Limb (tissue), 2 donors: Measurements from ENCODE around the gene TBPL1.

Experiments
- DNase-seq, 2 donors: peaks; one replicate each; pipeline ENCODE4 v3.0.0-alpha.2; 2016; ENCODE audit errors: extremely low spot score in 2 of 2

The TBPL1 gene

DNA sequence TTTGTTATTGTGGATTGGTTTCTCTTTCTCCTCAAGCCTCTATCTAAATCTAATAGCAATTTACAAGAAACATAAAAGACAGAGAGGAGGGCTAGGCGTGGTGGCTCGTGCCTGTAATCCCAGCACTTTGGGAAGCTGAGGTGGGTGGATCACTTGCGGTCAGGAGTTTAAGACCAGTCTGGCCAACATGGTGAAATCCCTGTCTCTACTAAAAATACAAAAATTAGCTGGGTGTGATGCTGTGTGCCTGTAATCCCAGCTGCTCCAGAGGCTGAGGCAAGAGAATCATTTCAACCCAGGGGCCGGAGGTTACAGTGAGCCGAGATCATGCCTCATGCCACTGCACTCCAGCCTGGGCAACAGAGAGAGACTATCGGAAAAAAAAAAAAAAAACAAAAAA, 52.8 kb downstream of the TBPL1 start:
- DNase-seq: no peak

DNA sequence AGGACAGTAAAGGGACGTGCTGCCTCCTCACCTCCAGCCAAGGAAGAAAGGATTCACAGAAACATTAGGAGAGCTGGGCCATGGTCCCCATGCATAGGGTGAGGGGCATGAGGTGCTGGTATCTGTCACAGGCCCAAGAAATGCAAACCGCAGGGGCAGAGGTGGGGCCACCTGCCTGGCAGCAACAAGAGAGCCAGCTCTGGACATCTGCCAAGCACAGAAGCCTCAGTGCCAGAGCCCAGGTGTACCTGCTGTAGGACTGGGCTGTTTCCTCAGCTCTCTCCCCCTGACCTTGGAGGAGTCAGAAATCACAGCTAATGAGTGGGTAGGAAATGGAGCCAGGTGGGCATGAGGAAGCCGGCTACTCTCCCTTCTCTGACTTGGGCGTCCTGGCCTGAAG, 54.1 kb downstream of the TBPL1 start:
- no peak for DNase-seq

DNA sequence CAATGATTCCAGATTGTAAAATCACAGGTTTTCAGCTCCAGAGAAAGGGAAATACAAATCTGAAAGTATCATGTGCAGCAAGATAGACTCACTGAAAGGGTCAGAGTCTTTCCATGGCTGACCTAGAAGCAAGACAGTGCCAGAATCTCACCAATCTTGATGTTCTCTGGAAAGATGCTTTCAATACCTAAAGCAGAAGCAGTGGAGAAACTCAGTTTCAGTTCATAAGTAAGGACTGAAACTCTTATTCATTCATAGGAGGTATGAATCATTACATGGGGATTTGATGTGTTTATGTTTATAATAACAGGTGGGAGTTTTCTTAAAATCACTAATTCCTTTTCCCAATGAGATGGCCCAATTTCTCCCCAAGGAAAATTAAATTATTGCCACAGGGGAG, 56.9 kb downstream of the TBPL1 start:
- DNase-seq: no peak

DNA sequence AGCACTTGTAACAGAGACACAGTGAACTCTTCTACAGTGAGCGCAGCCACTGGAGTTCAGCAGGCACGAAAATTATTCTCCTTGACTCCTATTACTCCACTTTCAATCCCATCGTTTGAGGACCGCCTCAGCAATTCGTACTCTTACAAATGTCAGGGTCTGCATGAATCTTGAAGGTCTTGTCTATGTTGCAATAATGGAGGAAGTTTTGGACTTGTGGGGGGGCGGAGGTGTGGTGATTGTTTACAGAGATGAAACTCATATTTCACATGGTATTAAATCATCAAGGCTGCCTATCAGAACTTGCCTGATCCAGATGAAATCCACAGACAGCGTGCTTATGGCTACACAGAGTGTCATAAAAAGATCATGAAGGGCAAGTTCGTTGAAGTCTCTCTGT, 57.4 kb downstream of the TBPL1 start:
- no peak for DNase-seq

DNA sequence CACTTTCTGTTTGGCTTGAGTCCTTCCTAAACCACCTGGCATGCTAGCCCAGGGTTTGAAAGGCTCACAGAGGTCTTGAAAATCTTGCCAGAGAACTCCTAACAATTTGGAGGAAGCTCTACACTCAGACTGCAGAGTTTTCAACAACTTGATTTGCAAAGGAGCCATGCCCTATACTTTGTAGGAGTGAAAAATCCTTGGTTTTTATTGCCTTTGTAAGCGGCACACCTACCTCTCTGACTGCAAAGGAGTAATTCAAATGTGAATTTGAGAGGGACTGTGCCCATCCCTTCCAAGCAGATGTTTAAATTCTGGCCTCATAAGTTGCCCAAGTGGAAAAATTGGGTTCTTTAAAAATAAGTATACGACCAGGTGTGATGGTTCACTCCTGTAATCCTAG, 58.0 kb downstream of the TBPL1 start:
- no peak for DNase-seq

DNA sequence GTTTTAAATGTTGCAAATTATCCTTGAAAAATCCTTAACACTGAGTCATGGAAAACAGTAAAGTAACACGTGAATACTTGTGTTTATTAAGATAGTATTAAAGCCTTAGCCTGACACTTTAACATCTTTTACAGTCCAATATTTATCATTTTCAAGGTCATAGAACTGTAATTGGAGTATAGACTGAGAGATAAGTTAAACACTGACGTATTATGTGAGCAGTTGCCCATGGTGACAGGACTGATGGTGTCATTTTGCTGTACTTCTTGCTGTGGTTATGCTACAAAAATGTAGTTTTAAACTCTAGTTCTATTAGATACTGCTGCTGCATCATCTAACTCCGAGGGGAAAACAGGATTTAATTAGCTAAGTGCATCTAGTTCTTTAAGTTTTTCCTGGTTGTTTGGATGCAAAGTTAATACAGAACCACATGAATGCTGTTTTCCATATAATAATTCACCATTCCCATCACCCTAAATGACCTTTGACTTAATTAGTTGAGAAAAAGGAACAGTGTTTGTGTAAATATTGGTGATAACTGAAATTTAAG, 61.6 kb downstream of the TBPL1 start:
- DNase-seq: no peak

DNA sequence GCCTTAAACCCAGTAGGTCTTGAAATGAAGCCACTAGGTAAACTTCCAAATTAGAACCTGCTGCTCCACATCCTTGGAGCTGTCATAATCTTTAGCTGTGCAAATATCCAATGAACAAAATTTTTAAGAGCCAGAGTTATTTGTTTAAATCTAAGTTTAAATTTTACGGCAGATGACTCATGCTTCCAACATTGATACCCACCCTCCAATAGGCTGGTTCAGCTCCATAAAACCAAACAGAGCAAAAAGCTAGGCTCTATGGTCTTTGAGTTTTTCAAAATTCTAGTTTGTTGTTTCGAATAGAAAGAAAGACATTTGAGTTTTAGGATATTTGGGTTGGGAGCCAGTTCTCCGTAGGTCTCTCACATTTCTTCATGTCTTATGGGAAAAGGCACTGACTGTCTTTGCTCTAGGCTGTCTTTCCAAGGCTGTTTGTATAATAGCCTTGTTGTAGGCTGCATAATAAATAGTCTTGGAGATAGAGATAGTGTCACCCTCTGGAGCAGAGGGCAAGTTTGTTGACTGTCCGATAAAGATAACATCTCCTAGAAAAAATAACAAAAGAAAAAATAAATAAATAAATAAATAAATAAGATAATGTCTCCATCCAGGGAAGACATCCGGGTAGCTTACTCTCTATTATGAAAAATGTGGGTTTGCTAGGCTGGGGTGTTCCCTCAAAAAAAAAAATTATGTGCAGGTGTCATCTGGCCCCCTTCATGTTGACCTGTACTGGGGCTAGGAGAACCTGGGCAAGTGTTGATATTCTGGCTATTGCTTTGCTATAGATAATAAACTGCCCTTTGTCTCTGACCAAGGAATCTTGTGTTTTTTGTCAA, 62.9 kb downstream of the TBPL1 start:
- no peak for DNase-seq

DNA sequence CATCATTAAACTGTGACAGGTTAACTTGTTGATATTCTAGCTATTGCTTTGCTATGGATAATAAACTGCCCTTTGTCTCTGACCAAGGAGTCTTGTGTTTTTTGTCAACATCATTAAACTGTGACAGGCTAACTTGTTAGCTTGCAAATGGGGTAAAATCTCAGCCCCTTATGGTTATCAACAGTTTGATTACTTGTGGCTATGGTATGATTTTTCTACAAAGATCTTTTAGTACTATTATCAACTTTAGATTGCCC, 63.5 kb downstream of the TBPL1 start:
- no peak for DNase-seq

DNA sequence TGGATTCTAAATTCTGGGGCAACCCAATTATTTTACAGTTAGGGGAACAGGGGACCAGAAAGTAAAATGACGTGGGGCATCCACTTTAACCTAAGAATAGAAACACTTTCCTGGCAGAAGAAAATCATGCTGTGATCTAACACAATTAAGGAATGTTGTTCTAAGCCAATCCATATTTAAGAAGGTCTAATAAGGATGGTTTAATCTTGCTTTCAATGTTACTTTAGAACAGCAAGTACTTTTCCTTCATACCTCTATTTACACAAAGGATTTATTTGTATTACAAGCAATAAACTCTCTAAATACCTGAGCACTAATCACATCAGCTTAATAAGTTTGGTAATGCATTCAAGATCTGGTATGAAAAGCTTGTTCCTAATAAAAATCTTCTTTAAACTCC, 67.0 kb downstream of the TBPL1 start:
- no peak for DNase-seq

DNA sequence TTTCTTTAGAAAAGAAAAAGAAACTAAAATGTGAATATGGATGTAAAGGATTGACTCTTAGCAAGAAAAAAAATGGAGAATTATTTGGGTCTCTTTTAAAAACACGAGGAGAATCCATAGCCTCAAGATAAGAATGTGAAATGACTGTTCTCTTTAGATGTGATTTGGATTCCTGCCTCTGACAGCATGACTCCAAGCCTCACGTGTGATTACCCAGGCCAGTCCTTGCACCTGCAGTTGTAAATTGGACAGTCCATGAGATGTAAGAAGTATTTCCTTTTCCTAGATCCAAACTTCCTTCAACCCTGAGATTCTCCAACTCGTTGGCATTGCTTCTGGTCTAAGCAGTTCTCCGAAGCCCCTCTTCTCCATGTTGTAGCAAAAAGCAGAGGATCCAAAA, 67.5 kb downstream of the TBPL1 start:
- no peak for DNase-seq

DNA sequence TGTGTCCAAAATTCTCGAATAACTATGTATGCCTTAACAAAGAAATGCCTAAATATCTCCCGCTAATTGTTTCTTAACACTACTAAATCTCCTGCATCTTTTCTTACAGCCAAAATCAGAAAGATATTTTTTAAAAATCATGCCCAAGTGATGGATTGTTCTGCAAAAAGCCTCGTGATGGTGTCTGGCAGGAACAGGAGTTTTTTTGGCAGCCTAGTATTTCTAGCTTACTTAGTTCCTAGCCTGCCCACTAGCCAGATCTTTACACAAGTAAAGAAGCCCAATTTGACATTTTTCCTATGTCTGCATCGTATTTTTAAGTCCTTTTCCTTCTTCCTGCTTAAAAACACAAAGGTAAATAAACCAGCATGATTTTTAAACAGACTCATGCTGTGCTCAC, 67.9 kb downstream of the TBPL1 start:
- no peak for DNase-seq

DNA sequence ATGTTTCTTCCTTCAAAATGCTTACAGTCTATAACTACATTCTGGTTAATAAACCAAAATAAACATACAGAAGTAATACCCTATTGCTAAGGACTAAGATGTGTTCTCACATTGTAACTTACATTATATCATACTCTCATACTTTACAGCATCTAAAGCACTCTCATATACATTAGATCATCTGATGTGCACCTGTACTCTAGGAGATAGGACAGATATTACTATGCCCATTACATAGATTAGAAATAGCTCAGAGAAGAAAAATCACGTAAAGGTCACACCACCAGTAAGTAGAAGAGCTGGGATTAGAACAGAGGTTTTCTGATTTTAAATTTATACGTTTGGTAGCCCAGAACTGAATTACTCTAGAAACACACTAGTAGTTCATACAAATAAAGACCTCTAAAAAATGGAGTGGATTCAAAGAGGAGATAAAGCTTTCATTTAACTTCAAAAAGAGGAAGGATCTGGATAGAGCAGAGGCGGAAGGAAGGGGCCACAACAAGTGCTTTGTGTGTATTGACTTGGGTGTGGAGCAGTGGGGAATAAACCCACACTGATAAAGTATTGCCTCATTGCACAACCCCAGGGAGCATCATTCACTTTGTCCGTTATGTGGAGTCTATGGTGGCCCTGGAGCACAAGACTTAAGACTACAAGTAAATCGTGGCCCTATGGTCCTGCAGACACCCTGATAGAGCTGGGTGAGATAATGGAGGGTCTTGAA, 68.5 kb downstream of the TBPL1 start:
- DNase-seq: no peak

DNA sequence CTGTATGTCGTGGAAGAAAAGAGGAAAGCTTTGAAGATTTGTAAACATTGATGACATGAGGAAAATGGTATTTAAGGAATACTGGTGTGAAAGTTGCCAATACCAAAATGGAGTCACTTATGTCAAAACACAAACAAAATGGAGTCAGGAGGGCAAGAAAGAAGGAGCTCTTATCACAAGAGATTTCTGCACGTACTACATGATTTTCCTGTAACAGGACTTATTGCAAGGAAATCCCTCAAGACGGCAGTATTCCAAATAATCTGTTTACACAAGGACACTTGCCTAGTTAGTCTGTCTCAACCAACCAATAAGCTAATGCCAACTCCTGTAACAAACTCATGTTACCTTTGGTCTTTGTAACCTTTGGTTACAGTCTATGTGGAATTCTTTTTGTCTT, 69.6 kb downstream of the TBPL1 start:
- no peak for DNase-seq

DNA sequence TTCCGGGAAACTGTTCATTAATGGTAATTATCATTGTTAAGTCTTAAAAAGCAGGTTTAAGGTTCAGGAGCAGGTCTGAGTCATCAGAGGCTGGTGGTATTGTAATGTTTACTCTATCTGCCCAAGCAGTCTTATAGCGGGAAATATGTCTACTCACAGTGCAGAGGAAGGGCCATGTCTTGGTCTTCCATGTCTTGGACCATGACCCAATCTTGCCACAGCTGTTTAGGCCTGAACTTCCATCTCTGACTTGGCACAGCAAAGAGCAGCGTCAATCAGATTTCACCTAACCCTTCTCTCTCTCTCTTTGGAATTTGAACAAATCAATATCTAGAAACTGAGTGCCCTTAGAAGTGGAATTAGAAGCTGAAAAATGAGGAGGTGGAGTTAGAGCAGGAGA, 73.6 kb downstream of the TBPL1 start:
- DNase-seq: no peak

DNA sequence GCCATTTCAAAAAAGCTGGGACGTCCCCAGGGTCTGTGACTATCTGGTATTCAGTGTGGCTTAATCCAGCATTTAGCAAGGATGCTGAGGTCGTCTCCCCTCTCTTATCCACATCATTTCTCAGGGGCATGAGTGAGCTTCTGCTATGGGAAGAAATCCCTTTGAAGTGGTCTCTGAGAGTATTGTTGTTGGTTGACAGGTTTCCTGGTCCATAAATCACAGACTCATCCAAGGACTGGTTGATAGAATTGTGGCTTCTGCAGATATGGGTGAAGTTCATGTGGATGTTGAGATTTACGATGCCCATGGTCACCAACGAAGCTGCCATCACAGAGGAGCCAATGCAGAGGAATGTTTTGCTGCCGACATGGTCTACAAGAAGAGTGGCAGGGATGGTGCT, 75.4 kb downstream of the TBPL1 start:
- DNase-seq: no peak

DNA sequence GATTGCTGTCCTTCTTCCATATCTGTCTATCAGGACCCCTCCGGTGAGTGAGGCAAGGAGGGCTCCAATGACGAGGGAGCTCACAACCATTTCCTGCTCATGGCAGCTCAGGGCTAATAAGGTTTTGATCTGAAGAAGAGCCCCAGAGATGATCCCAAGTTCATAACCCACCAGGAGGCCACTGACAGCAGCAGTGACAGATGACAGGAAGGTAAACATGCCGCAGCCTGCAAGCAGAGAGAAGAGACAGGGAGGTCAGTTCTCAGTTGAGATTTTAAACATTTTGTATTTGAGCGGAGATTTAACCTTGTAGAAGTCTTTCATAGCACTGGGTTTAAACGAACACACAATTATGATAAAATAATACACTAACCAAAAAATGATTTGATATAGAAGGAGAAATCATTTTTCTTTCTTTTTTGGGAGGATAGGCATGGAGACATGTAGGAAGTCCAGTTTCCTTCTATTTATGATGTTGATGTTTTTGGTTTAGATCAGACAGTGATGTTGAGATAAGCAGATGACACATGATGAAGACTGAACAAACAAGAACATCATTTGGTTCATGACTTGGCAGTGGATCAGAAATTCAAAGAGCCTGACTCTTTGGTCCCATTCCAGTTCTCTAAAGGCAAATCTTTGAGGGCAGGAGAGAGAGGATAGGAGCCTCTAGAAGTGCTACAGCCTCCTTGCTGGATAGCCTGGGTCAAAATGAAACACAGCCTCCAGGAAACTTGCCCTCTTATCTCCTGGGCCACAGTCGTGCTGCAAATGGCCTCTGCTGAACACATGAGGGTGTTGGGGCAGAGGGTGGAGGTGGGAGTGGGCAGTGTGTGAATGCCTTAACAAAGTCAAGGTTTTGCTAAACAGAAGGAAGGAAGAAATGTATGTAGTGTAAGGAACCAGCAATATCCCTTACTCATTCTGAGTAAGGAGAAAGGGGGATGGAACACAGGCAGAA, 76.8 kb downstream of the TBPL1 start:
- no peak for DNase-seq

DNA sequence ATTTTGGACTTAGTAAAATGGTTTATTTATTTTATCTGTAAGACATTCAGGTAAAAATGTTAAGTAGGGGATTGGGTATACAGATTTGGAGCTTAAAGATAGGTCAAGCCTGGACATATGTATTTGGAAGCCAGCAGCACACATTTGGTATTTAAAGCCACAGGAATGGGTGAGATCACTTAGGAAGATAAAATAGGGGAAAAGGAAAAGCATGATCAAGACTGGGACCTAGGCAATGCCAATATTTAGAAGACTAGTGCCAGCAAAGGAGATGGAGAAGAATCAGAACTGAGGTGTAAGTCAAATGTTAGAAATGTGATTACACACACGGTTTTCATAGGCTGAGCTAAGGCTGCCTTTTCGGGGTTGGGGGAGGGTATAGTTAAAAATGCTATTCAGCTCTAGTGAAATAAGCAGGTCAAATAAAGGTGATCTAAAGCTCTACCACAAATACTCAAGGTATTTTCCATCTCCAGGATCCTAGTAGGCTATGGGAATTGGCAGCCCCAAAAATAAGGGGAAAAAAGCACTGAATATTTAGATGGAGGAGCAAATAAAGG, 78.8 kb downstream of the TBPL1 start:
- no peak for DNase-seq

DNA sequence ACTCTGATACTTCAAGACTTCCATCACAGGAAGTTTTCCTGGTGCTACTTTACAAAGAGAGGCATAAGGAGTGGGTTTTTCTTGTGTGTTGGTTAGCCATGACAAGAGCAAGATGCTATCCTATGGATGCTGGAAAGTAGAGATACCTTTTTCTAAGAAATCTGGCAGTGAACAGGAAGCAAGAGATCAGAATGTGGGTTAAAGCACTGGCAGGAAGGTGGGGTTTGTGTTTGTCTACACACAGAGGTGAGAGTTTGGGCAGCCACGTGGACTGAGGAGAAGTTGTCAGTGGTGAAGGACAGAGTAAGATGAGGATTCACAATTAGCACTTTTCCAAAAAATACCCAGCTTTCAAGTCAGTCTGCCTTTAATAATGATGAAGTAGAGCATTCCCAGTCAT, 81.5 kb downstream of the TBPL1 start:
- DNase-seq: no peak

DNA sequence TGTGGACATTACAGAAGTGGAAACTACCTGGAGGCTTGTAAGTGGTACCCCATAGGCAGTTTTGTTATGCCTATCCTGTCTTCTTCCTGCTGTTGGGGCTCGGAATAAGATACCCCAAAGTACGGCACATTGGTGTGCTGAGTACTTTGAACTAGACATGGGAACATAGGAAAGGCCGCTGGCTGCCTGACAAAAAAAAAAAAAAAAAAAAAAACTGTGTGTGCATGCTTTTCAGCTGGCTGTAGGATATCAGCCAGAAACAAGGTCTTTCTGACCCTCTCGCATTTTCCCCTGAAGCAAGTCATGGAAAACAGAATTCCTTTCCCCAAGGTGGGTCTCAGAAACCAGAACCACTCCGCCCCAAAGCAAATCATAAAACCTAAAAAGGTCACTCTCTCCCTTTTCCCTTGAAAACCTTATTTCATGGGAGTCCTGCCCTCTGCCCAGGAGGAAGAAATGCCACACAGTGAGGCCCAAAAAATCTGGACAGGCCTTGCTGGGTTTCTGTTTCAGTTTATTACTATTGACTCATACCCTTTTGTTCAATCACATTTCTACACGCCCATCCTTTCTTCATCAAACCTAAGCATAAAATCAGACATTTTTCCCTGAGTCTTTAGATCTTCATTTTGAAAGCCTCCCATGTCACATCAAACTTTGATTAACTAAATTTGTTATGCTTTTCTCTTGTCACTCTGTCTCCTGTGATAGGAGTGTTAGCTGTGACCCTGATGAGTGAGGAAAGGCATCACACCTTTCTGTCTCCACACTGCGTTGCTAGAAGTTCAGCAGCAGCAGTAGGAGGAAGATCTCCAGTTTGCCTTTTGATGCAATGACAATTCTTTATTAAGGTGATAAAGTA, 82.2 kb downstream of the TBPL1 start:
- DNase-seq: no peak

DNA sequence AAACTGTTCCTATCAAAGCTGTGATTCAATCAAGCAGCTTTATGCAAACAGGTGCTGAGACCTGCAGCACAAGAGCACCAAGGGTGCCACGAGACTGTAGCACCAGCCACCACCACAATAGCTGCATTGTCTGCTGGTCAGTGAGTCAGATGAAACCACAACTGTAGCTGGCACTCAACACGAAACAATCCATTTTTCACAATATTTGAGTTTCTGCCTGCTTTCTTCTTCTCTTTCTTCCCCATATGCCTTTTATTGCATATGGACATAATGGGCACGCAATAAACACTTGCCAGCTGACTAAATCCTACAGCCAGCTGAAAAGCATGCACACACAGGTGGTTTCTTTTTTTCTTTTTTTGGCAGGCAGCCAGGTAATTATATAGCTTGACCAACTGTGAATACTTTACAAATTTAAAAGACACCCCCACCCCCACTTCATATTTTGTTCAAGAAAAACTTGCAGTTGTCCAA, 82.8 kb downstream of the TBPL1 start:
- no peak for DNase-seq

DNA sequence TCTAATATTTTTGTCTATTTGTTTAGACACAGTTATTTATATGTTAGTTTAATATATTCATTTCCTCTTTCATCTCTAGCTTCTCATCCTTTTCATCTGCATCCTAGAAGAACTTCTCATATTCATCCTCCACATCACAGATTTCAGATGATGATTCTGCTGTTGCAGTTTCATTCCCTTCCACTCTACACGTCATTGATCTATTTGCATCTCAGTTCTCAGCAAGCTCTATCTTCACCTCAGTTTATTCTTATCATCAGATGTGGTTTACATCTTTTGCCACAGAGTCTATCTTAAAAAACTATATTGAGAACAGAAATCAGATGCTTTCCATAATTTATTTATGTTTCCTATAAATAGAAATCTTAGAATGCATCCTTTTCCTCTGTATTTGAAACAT, 86.1 kb downstream of the TBPL1 start:
- DNase-seq: no peak
